Caki2 (cell line): ENCODE measurements around the gene RAD51B. TPM values are rescaled to one million over a fixed set of nuclear protein-coding genes. Genes with fewer than 3 reads are reported as not detected.

Experiments used
- DNase-seq: peaks from one replicate; pipeline ENCODE4 v3.0.0-alpha.2; 2015; ENCODE audit warnings: low read depth
- in situ Hi-C: cut with HindIII; loops from 2 replicates; pipeline ENCODE4 v1.10.0; 2016; ENCODE audit warnings: low sequenced_read_pairs, low pct_unique_long_range_greater_than_20kb, mixed read lengths
- total RNA-seq: library from RNA; depleted of rRNA; stranded (reverse); fragments of >200 nt; shearing (Covaris generic); gene quantifications from 2 replicates; pipeline ENCODE4 v1.2.3, GENCODE V29; 2014; ENCODE audit warnings: low replicate concordance

RAD51B gene
- total RNA-seq, 1 experiment from 2014 or later: 20.8 TPM

GRCh38 chr14:68368850-68369249 lies 549.3 kb downstream of the RAD51B start:
- in situ Hi-C loops: no loop called here

GRCh38 chr14:68369281-68370056 lies 549.9 kb downstream of the RAD51B start:
- in situ Hi-C loops: no loop called here
- no peak for DNase-seq

More at GRCh38 chr14:68368850-68369249, 549.3 kb downstream of the RAD51B start:
- DNase-seq: no peak

DNA sequence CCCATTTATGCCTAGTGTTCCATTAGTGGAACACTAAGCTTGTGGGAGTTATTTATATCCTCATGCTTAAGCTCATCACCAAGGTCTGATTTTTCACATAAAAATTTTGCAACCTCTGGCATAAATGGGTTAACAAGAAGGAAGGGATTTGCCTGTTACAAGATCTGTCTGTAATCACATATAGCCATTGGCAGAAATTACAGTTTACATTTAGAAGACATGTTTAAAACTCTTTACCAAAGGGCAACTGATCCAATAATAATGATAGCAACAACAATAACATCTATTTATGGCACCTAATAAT lies 550.4 kb downstream of the RAD51B start:
- in situ Hi-C loops: no loop called here
- DNase-seq: no peak

DNA sequence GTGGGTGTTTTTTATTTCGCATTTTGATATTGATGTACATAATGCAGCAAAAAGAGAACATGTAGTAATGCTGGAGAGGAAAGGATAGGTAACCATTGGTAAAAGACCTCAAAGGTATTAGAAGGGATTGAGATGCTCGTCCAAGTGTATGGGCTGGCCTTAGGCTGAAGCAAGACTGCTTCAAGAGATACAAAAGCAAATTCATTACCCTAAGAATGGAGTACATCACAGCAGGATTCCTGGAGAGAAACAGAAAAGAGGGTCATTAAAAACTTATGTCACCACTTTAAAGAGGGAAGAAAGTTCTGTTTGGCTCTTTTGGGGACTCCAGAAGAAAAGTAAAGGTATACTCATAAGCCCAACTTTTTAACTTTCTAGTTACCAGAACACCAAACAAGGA lies 552.8 kb downstream of the RAD51B start:
- no peak for DNase-seq
- in situ Hi-C loops: no loop called here

GRCh38 chr14:68373124-68373646 lies 553.6 kb downstream of the RAD51B start:
- in situ Hi-C loops: no loop called here

DNA sequence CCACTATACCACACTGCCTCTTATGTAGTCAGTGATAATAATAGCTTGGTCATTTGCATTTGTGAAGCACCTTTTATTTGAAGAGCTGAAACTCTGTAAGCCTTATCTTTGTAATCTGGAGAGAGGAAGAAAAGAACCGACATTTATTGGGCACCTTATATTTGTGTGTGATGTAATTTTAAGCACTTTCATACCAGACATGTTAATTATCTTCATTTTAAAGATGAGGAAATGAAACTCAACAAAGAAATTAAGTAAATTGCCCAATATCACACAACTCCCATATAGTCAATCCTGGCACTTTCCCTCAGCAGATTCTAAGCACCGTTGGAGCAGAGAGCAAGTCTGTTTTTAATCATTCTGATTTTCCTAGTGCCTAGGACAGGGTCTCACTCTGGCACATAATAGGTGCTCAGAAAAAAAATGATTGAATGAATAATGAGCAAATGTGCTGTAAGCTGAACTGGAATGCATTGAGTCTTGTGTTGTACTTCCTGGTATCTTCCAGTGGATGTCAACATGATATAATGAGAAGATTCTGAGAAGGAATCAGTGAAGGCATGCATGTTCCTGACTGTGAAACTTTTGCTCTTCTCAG lies 554.4 kb downstream of the RAD51B start:
- in situ Hi-C loops: no loop called here
- DNase-seq: no peak

More at GRCh38 chr14:68373124-68373646, 553.6 kb downstream of the RAD51B start:
- DNase-seq: no peak

DNA sequence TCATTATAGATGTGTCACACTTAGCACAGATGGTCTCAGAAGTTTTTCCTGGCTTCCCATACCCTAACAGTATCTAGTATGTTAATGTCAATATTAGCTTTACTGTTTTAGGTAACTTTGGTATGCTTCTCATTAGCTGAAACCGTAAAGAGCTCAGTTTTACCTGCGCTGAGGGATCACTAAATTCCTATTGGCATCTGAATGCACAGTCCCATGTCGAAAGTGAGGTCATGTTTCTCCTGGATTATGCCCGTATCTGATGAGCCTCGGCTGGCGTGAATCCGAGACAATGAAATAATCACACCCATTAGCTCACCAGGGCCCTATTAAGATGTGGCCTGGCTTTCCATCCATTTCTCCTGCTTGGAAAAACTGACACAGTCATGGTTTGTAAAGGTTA lies 555.1 kb downstream of the RAD51B start:
- no peak for DNase-seq
- in situ Hi-C loops: no loop called here

GRCh38 chr14:68375376-68375775 lies 555.8 kb downstream of the RAD51B start:
- DNase-seq: no peak
- in situ Hi-C loops: no loop called here

- DNase-seq: no peak
- in situ Hi-C loops: no loop called here
Observed at GRCh38 chr14:68376067-68376779, 556.6 kb downstream of the RAD51B start.

GRCh38 chr14:68377006-68377405 lies 557.4 kb downstream of the RAD51B start:
- no peak for DNase-seq
- in situ Hi-C loops: no loop called here

DNA sequence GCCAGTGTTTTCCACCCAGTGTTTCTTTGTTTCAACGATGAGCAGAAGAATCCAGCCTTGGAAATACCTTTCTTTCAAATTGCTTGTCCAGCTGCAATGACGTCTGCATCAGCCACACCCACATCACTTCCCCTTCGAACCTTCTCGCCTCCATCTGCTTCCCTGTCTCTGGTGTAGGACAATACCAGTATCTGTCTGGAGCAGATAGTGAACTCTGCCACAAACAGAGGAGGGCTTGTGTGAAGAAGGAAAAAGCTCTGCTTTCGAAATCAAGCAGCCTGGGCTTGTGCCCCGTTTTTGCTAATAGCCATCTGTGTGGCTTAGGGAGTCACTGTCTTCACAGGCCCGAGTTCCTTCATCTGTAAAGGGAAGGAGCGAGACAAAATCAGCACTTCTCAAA lies 557.9 kb downstream of the RAD51B start:
- DNase-seq: no peak
- in situ Hi-C loops: no loop called here

DNA sequence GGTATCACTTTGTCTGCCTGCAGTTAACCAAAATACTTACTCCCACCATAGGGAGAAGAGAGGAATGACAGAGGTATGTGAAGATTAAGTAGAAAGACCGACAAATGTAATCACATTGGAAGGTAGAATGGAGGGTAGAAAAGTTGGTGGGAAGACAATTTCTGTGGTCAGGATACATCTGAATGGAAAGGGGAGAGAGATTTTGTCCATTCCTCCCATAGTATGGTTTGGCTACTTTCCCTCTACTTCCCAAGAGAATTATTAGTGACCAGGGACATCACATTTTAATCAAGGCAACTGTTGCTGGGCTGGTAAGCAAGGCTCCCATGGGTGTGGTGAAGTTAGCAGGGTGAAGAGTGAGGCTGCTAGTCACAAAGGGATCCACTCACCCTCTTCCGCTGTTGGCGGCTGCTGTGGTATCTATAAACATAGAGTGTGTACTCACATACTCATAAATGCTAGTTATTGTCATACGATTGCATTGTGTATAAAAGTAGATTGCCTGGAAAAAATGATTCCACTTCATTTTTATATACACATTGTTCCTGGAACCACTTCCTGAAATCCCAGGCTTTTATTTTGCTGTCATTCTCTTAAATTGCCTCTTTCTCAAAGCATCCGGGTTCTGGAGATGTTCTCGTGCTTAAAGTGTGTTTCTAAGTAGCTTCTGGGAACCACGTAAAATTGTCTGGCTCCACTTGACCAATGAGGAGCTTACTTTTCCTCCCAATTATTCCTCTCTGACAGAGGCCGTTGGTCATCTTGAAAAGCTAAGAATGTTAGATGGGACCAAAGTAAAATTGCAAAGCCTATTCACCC lies 560.1 kb downstream of the RAD51B start:
- no peak for DNase-seq
- in situ Hi-C loops: no loop called here

GRCh38 chr14:68380329-68380741 lies 560.8 kb downstream of the RAD51B start:
- in situ Hi-C loops: no loop called here
- no peak for DNase-seq

- DNase-seq: no peak
- in situ Hi-C loops: no loop called here
Observed at GRCh38 chr14:68384335-68384734, 564.8 kb downstream of the RAD51B start.

DNA sequence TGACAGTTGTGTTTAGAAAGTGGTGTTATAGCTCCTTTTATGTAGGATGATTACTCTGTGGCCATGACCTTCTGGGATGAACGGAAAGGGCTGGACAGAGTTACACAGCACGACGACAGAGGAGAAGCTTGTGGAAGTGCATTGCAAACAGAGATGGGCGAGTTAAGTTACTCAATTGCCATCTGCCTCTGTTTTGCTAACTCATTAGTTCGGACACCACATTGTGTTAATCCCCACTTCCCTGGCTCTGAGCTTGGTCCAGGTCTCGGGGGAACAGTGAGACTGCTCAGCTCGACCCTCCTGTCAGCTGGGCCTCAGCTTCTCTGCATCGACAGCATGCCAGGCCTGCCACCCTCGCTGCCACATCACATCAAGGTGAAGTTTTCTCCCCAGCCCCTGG lies 565.3 kb downstream of the RAD51B start:
- DNase-seq: no peak
- in situ Hi-C loops: no loop called here

GRCh38 chr14:68386446-68386845 lies 566.9 kb downstream of the RAD51B start:
- no peak for DNase-seq
- in situ Hi-C loops: no loop called here

GRCh38 chr14:68386950-68387779 lies 567.6 kb downstream of the RAD51B start:
- in situ Hi-C loops: no loop called here
- DNase-seq: no peak

DNA sequence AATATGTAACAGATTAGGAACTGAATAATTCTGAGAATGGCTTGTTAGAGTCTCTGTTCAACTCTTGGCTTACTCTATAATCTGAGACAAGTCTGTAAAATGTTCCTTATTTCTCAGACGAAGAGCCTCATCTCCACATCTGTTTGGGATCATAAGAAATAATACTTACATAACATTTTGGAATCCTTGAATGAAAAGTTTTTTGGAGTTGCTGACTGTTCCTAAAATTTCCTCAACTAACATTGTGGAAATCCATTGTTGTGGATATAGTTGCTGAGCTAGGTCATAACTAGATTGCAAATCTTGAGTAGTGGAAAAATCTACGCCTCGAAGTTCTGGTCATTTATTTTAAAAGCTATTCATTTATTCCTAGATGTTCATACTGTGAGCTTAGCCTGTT lies 570.4 kb downstream of the RAD51B start:
- in situ Hi-C loops: no loop called here

More for the DNA sequence above, 570.4 kb downstream of the RAD51B start:
- DNase-seq: no peak
